ENCODE data around the gene SOS1. TPM values are rescaled to one million over a fixed set of nuclear protein-coding genes. Genes with fewer than 3 reads are reported as not detected.
A peak's percentile ranks its signal among the peaks of the same experiment; 100 is the strongest.

The SOS1 gene
- total and polyA plus RNA-seq, 3 donors from 2014 or later: 27.0 to 48.7 (median 40.6) TPM

- intact Hi-C loops (cut with DNase I; ENCODE audit: low total_unique reads): no loop called here
- no peaks in the 10 kb centered on the region for H3K27me3 ChIP-seq
- DNase-seq: peak; percentile 94
These were observed 160.8 kb downstream of the SOS1 start for GRCh38 chr2:38959938-38960608.

GRCh38 chr2:38959466-38959865, 161.4 kb downstream of the SOS1 start:
- Histone ChIP-seq H3K27me3 (no peaks in the 10 kb centered on the region), H3K9me3 (no peaks in the 10 kb centered on the region), H3K36me3 (ENCODE audit: low read depth, missing control alignments) (no peaks in the 10 kb centered on the region), H3K27ac (peak overlapping the region; percentile 69 to 75), H3K4me3 (peak overlapping the region; percentile 56 to 70), H3K4me1 (peaks cover 10% of the 10 kb centered on the region)
- DNase-seq: no peak
- intact Hi-C loops (cut with DNase I; ENCODE audit: low total_unique reads): no loop called here
- 39 to 69% methylated on average over 21 to 24 of the region's 24 CpGs for WGBS, 2 donors
- TF ChIP-seq CTCF (IDR thresholded peaks at IDR 0.05): no peak
- no peak for TF ChIP-seq POLR2A (IDR thresholded peaks at IDR 0.05)

More at GRCh38 chr2:38959938-38960608, 160.8 kb downstream of the SOS1 start:
- H3K36me3 ChIP-seq (ENCODE audit: low read depth, missing control alignments): no peaks in the 10 kb centered on the region
- H3K27ac ChIP-seq: peak overlapping the region; percentile 75 to 83
- TF ChIP-seq POLR2A (IDR thresholded peaks at IDR 0.05) (no peak), CTCF (IDR thresholded peaks at IDR 0.05) (peak in 1 of 3 experiments; percentile 10)
- peak overlapping the region; percentile 56 to 70 for H3K4me3 ChIP-seq
- no peaks in the 10 kb centered on the region for H3K9me3 ChIP-seq
- 8 to 17% methylated on average over 28 to 54 of the region's 97 CpGs for WGBS, 2 donors
- peaks cover 10% of the 10 kb centered on the region for H3K4me1 ChIP-seq

GRCh38 chr2:38957972-38958371, 162.9 kb downstream of the SOS1 start:
- TF ChIP-seq POLR2A (IDR thresholded peaks at IDR 0.05) (no peak), CTCF (IDR thresholded peaks at IDR 0.05) (no peak)
- peaks cover 10% of the 10 kb centered on the region for H3K4me1 ChIP-seq
- H3K36me3 ChIP-seq (ENCODE audit: low read depth, missing control alignments): no peaks in the 10 kb centered on the region
- H3K27me3 ChIP-seq: no peaks in the 10 kb centered on the region
- H3K9me3 ChIP-seq: no peaks in the 10 kb centered on the region
- WGBS, 2 donors: 95 to 96% methylated on average over 5 of the region's 5 CpGs
- no peak for DNase-seq
- no peak overlapping the region for H3K4me3 ChIP-seq
- no peak overlapping the region for H3K27ac ChIP-seq
- intact Hi-C loops (cut with DNase I; ENCODE audit: low total_unique reads): no loop called here

- Histone ChIP-seq H3K9me3 (no peaks in the 10 kb centered on the region), H3K27me3 (no peaks in the 10 kb centered on the region), H3K36me3 (ENCODE audit: low read depth, missing control alignments) (no peaks in the 10 kb centered on the region), H3K4me1 (no peaks in the 10 kb centered on the region), H3K27ac (no peak overlapping the region), H3K4me3 (no peak overlapping the region)
- intact Hi-C loops (cut with DNase I; ENCODE audit: low total_unique reads): no loop called here
- no peak for DNase-seq
- TF ChIP-seq POLR2A (IDR thresholded peaks at IDR 0.05) (no peak), CTCF (IDR thresholded peaks at IDR 0.05) (no peak)
These were observed 169.1 kb downstream of the SOS1 start for GRCh38 chr2:38951766-38952165.

- intact Hi-C loops (cut with DNase I; ENCODE audit: low total_unique reads): no loop called here
These were observed 171.9 kb downstream of the SOS1 start for GRCh38 chr2:38948995-38949394.

More at GRCh38 chr2:38948995-38949394, 171.9 kb downstream of the SOS1 start:
- H3K4me3 ChIP-seq: no peak overlapping the region
- no peak for DNase-seq
- no peaks in the 10 kb centered on the region for H3K9me3 ChIP-seq
- H3K4me1 ChIP-seq: peaks cover 8% of the 10 kb centered on the region
- H3K27me3 ChIP-seq: no peaks in the 10 kb centered on the region
- no peaks in the 10 kb centered on the region for H3K36me3 ChIP-seq (ENCODE audit: low read depth, missing control alignments)
- no peak for TF ChIP-seq CTCF (IDR thresholded peaks at IDR 0.05)
- no peak for TF ChIP-seq POLR2A (IDR thresholded peaks at IDR 0.05)
- 74 to 82% methylated on average over 4 of the region's 4 CpGs for WGBS, 2 donors
- no peak overlapping the region for H3K27ac ChIP-seq
